ENCODE data around the gene BTNL3. TPM values are rescaled to one million over a fixed set of nuclear protein-coding genes. Genes with fewer than 3 reads are reported as not detected.

The BTNL3 gene
- polyA plus RNA-seq, 2 of the 4 experiments (the other 2 are of a cell fraction) = not detected

- Histone ChIP-seq H3K4me3 (no peak overlapping the region), H3K4me1 (peaks cover 3% of the 10 kb centered on the region; the same call in 1 of the 3 replicates), H3K9me3 (no peaks in the 10 kb centered on the region), H3K27ac (no peak overlapping the region), H3K4me2 (no peak overlapping the region)
- CTCF ChIA-PET = interaction anchor here (0.6 to 1.4 kb wide), 4 partner anchors 10 to 1489 kb away, joined by 3 to 4 read pairs (median 4); no protein-coding TSS in a partner anchor
- no peak for DNase-seq (ENCODE audit: low read depth in 1 of 2, low spot score in 1 of 2)
- ATAC-seq = no peak
- TF ChIP-seq FOSB (CRISPR knock-in tag; IDR thresholded peaks at IDR 0.05) (no peak), MAFK (IDR thresholded peaks at IDR 0.05; ENCODE audit: partially characterized antibody) (peak; percentile 14)
- 22% methylated on average over 2 of the region's 2 CpGs for WGBS (ENCODE audit: missing lambda C conversion rate)
- POLR2A ChIA-PET = no interaction called here
- FAIRE-seq = no peak
Observed at GRCh38 chr5:181047288-181047687, 58.6 kb downstream of the BTNL3 start.

GRCh38 chr5:181047921-181048320 lies 59.3 kb downstream of the BTNL3 start:
- CTCF ChIA-PET = interaction anchor here (0.6 to 1.4 kb wide), 4 partner anchors 10 to 1490 kb away, joined by 3 to 4 read pairs (median 4); no protein-coding TSS in a partner anchor
- FAIRE-seq = no peak

DNA sequence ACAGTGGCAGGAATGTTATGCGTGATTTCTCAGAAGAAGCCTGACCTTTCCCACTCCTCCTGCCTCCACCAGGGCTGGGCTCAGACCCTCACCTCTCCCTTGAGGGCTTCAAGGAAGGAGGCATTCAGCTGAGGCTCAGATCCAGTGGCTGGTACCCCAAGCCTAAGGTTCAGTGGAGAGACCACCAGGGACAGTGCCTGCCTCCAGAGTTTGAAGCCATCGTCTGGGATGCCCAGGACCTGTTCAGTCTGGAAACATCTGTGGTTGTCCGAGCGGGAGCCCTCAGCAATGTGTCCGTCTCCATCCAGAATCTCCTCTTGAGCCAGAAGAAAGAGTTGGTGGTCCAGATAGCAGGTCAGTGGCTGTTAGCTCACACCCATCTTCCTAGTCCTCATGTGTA lies 61.4 kb downstream of the BTNL3 start:
- TF ChIP-seq, protein P1, sequence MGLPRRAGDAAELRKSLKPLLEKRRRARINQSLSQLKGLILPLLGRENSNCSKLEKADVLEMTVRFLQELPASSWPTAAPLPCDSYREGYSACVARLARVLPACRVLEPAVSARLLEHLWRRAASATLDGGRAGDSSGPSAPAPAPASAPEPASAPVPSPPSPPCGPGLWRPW (IDR thresholded peaks at IDR 0.05) = no peak
- TF ChIP-seq NPAS2 (CRISPR knock-in tag; IDR thresholded peaks at IDR 0.05; ENCODE audit: borderline replicate concordance) (no peak), SMC3 (IDR thresholded peaks at IDR 0.05) (no peak), CBX8 (IDR thresholded peaks at IDR 0.05) (no peak)
- TF ChIP-seq, protein P2, sequence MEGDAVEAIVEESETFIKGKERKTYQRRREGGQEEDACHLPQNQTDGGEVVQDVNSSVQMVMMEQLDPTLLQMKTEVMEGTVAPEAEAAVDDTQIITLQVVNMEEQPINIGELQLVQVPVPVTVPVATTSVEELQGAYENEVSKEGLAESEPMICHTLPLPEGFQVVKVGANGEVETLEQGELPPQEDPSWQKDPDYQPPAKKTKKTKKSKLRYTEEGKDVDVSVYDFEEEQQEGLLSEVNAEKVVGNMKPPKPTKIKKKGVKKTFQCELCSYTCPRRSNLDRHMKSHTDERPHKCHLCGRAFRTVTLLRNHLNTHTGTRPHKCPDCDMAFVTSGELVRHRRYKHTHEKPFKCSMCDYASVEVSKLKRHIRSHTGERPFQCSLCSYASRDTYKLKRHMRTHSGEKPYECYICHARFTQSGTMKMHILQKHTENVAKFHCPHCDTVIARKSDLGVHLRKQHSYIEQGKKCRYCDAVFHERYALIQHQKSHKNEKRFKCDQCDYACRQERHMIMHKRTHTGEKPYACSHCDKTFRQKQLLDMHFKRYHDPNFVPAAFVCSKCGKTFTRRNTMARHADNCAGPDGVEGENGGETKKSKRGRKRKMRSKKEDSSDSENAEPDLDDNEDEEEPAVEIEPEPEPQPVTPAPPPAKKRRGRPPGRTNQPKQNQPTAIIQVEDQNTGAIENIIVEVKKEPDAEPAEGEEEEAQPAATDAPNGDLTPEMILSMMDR (IDR thresholded peaks at IDR 0.05) = no peak
- TF ChIP-seq, protein P3, sequence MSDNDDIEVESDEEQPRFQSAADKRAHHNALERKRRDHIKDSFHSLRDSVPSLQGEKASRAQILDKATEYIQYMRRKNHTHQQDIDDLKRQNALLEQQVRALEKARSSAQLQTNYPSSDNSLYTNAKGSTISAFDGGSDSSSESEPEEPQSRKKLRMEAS (IDR thresholded peaks at IDR 0.05) = no peak
- Histone ChIP-seq H3K4me2 (no peak overlapping the region), H3K9me3 (no peaks in the 10 kb centered on the region), H3K27ac (no peak overlapping the region), H3K4me3 (no peak overlapping the region), H3K4me1 (peaks cover 3% of the 10 kb centered on the region; the same call in 1 of the 3 replicates)
- CTCF ChIA-PET = no interaction called here
- FAIRE-seq = no peak
- WGBS (ENCODE audit: missing lambda C conversion rate) = 65% methylated on average over 5 of the region's 5 CpGs
- POLR2A ChIA-PET = no interaction called here
- ATAC-seq = no peak
- DNase-seq (ENCODE audit: low read depth in 1 of 2, low spot score in 1 of 2) = no peak

More at GRCh38 chr5:181047921-181048320, 59.3 kb downstream of the BTNL3 start:
- H3K27ac ChIP-seq = no peak overlapping the region
- TF ChIP-seq HEYL (CRISPR knock-in tag; IDR thresholded peaks at IDR 0.05) = no peak
- no peak for TF ChIP-seq TP53 (CRISPR knock-in tag; IDR thresholded peaks at IDR 0.05)
- TF ChIP-seq NFE2L2 (conservative IDR thresholded peaks at IDR 0.05; ENCODE audit: low read length) = no peak
- TF ChIP-seq RCOR1 (IDR thresholded peaks at IDR 0.05; ENCODE audit: low read depth, low read length) = no peak
- TF ChIP-seq HMGXB4 (CRISPR knock-in tag; IDR thresholded peaks at IDR 0.05; ENCODE audit: borderline replicate concordance) = no peak
- TF ChIP-seq, protein P4, sequence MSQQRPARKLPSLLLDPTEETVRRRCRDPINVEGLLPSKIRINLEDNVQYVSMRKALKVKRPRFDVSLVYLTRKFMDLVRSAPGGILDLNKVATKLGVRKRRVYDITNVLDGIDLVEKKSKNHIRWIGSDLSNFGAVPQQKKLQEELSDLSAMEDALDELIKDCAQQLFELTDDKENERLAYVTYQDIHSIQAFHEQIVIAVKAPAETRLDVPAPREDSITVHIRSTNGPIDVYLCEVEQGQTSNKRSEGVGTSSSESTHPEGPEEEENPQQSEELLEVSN (IDR thresholded peaks at IDR 0.05; ENCODE audit: borderline replicate concordance, low read depth) = no peak
- TF ChIP-seq CBX8 (IDR thresholded peaks at IDR 0.05) = no peak
- TF ChIP-seq NR3C1 (IDR thresholded peaks at IDR 0.05) = no peak
- TF ChIP-seq JUN (IDR thresholded peaks at IDR 0.05) = no peak
- TF ChIP-seq EHMT2 (IDR thresholded peaks at IDR 0.05; ENCODE audit: low read depth) = no peak
- no peak for TF ChIP-seq RFX5 (IDR thresholded peaks at IDR 0.05)
- no peak for TF ChIP-seq HOXA7 (CRISPR knock-in tag; IDR thresholded peaks at IDR 0.05)
- TF ChIP-seq, protein P2 (IDR thresholded peaks at IDR 0.05) = no peak
- no peak for TF ChIP-seq FOSB (CRISPR knock-in tag; IDR thresholded peaks at IDR 0.05)
- TF ChIP-seq RAD21 (conservative IDR thresholded peaks at IDR 0.05 in 1 of 2, IDR thresholded peaks at IDR 0.05 in 1 of 2) = no peak
- DNase-seq (ENCODE audit: low read depth in 1 of 2, low spot score in 1 of 2) (no peak), ATAC-seq (no peak)
- H3K9me3 ChIP-seq = no peaks in the 10 kb centered on the region
- 80% methylated on average over 15 of the region's 15 CpGs for WGBS (ENCODE audit: missing lambda C conversion rate)
- H3K4me3 ChIP-seq = no peak overlapping the region
- no peak overlapping the region for H3K4me2 ChIP-seq
- POLR2A ChIA-PET = no interaction called here
- H3K4me1 ChIP-seq = peaks cover 3% of the 10 kb centered on the region; the same call in 1 of the 3 replicates

Measured in A549 (cell line).